ENCODE data around the gene POMT1. TPM values are rescaled to one million over a fixed set of nuclear protein-coding genes. Genes with fewer than 3 reads are reported as not detected.

Gene POMT1
- total RNA-seq, 2 experiments from 2014 or later = 30.2 to 35.9 TPM

DNA sequence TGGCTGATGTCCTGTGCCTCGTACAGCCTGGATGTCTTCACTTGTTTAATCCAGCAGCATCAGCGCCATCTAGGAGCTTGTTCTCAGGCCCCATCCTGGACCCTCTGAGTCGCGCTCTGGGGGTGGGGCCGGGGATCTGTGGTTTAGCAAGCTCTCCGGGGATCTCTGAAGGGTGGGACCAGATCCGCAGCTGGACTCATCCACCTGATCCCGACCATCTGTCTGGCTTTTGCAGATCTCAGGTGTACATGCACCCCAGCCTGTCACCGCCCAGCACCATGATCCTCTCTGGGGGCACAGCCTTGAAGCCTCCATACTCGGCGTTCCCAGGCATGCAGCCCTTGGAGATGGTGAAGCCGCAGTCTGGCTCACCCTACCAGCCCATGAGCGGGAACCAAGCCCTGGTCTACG lies 15.1 kb upstream of the POMT1 start:
- no peaks in the 10 kb centered on the region for H3K9me3 Mint-ChIP-seq
- no peak overlapping the region for H3K27ac Mint-ChIP-seq
- DNase-seq (no peak), ATAC-seq (no peak)
- no peak overlapping the region for H3K4me3 Mint-ChIP-seq
- ChIA-PET POLR2A (interaction anchor here (0.7 kb wide), 1 partner anchor 9 kb away, joined by 5 read pairs; no protein-coding TSS in a partner anchor), CTCF (interaction anchor here (1.1 kb wide), 1 partner anchor 9 kb away, joined by 3 read pairs; no protein-coding TSS in a partner anchor)
- no peaks in the 10 kb centered on the region for H3K27me3 Mint-ChIP-seq
- intact Hi-C loops (cut with micrococcal nuclease) = no loop called here
- TF ChIP-seq, protein P1, sequence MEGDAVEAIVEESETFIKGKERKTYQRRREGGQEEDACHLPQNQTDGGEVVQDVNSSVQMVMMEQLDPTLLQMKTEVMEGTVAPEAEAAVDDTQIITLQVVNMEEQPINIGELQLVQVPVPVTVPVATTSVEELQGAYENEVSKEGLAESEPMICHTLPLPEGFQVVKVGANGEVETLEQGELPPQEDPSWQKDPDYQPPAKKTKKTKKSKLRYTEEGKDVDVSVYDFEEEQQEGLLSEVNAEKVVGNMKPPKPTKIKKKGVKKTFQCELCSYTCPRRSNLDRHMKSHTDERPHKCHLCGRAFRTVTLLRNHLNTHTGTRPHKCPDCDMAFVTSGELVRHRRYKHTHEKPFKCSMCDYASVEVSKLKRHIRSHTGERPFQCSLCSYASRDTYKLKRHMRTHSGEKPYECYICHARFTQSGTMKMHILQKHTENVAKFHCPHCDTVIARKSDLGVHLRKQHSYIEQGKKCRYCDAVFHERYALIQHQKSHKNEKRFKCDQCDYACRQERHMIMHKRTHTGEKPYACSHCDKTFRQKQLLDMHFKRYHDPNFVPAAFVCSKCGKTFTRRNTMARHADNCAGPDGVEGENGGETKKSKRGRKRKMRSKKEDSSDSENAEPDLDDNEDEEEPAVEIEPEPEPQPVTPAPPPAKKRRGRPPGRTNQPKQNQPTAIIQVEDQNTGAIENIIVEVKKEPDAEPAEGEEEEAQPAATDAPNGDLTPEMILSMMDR (IDR thresholded peaks at IDR 0.05) = no peak
- H3K36me3 Mint-ChIP-seq (ENCODE audit: low read depth) = peaks cover 59% of the 10 kb centered on the region
- peaks cover 2% of the 10 kb centered on the region for H3K4me1 Mint-ChIP-seq (ENCODE audit: low read depth)

DNA sequence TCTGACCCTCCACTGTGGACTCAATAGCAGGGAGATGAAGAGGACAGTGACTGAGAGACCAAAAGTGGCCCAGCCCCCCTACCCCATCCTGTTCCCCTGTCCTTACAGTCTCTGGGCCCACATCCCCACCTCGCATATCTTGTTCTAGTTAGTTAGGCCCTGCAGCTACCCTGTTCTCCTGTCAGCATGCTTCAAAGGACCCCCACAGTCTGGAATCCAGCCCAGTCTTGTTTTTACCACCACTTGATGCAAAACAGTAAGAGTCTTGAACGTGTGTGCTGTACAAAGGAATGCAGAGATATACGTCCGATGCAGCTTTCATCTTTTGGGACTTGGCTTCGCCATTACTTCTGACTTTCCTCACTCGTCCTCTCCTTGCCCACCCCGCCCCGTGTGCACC lies 12.2 kb upstream of the POMT1 start:
- H3K4me3 Mint-ChIP-seq = no peak overlapping the region
- ATAC-seq = no peak
- CTCF ChIA-PET = no interaction called here
- peak overlapping the region; percentile 5 for H3K27ac Mint-ChIP-seq
- H3K9me3 Mint-ChIP-seq = no peaks in the 10 kb centered on the region
- DNase-seq = no peak
- peaks cover 2% of the 10 kb centered on the region for H3K4me1 Mint-ChIP-seq (ENCODE audit: low read depth)
- POLR2A ChIA-PET = interaction anchor here (0.9 kb wide), 1 partner anchor 32 kb away, joined by 3 read pairs; no protein-coding TSS in a partner anchor
- intact Hi-C loops (cut with micrococcal nuclease) = no loop called here
- peaks cover 70% of the 10 kb centered on the region for H3K36me3 Mint-ChIP-seq (ENCODE audit: low read depth)
- TF ChIP-seq, protein P1 (IDR thresholded peaks at IDR 0.05) = no peak
- H3K27me3 Mint-ChIP-seq = no peaks in the 10 kb centered on the region

DNA sequence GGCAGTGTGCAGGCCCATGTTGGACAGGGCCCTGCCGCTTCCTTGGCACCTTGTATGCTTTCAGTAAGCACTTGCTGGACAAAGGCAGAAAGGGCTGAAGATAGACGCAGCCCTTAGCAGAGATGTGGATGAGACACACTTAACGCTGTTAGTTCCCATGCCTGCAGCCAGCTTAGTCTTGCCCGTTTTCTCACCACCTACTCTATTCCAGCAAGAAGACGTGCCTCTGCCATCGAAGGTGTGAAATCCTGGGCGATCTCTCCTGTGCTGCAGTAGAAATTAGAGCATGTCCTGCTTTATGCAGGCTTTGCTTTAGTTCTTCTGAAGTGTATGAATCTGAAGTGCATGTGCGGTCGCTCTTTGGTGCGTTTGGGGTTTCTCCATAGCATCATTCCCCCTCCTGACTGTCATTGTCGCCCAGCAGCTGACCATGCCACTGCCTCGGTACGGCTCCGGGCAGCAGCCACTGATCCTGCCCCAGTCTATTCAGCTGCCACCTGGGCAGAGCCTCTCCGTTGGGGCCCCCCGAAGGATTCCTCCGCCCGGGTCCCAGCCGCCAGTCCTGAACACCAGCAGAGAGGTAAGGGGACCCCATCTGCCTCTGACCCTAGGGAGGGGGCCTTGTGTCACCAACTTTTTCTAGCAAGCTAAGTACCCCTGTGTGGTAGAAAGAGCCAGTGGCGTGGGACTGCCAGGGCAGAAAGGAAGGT lies 11.6 kb upstream of the POMT1 start:
- peaks cover 69% of the 10 kb centered on the region for H3K36me3 Mint-ChIP-seq (ENCODE audit: low read depth)
- TF ChIP-seq, protein P1 (IDR thresholded peaks at IDR 0.05) = no peak
- POLR2A ChIA-PET = interaction anchor here (0.9 kb wide), 1 partner anchor 32 kb away, joined by 3 read pairs; no protein-coding TSS in a partner anchor
- no peak for DNase-seq
- CTCF ChIA-PET = no interaction called here
- no peak overlapping the region for H3K4me3 Mint-ChIP-seq
- peaks cover 2% of the 10 kb centered on the region for H3K4me1 Mint-ChIP-seq (ENCODE audit: low read depth)
- no peak overlapping the region for H3K27ac Mint-ChIP-seq
- no peaks in the 10 kb centered on the region for H3K9me3 Mint-ChIP-seq
- intact Hi-C loops (cut with micrococcal nuclease) = no loop called here
- no peak for ATAC-seq
- no peaks in the 10 kb centered on the region for H3K27me3 Mint-ChIP-seq

DNA sequence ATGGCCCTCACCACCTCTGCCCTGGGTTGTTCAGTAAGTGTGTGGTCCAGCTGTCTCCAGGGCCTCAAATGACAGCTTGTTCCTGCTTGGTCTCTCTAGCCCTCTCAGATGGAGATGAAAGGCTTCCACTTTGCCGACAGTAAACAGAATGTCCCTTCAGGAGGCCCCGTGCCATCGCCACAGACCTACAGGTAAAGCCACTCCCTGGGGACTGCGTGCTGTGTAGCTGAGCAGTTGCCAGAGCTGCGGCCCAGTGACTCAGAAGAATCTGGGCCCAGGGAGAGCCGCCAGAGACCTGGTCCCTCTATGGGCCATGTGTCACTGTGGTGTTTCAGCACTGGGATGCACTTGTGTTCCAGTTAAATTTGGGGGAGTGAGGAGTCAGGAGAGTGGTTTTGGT lies 10.6 kb upstream of the POMT1 start:
- no peak for DNase-seq
- no peak for ATAC-seq
- Mint-ChIP-seq H3K9me3 (no peaks in the 10 kb centered on the region), H3K27ac (peak overlapping the region; percentile 35), H3K27me3 (no peaks in the 10 kb centered on the region), H3K4me3 (no peak overlapping the region), H3K36me3 (ENCODE audit: low read depth) (peaks cover 64% of the 10 kb centered on the region), H3K4me1 (ENCODE audit: low read depth) (peaks cover 2% of the 10 kb centered on the region)
- TF ChIP-seq, protein P1 (IDR thresholded peaks at IDR 0.05) = no peak
- POLR2A ChIA-PET = interaction anchor here (0.7 kb wide), 1 partner anchor 43 kb away, joined by 3 read pairs; no protein-coding TSS in a partner anchor
- CTCF ChIA-PET = no interaction called here
- intact Hi-C loops (cut with micrococcal nuclease) = no loop called here

DNA sequence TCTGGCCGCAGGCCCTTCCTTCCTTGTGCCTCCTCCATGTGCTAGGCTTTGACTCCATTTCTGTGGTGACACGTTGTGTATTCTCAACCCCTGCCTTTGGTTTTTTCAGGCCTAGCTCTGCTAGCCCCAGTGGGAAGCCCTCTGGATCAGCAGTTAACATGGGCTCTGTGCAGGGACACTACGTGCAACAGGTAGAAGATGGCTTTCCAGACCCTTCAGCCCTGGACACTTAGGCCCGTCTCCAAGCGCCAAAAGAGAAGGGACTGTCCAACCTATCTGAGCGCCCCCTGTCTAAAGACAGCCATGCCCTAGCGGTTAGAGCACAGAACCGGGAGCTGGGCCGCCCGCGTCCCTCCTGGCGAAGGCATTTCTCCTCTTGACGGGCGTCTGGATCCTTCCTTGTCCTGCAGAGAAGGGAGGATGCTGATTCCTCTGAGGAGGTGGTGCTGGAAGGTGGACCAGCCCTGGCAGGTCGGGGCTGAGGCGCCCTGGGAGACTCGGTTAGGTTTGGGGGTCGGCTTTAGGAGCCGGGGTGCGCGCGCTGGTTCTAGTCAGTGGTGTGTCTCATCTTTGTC lies 8.3 kb upstream of the POMT1 start:
- ATAC-seq (no peak), DNase-seq (no peak)
- peaks cover 20% of the 10 kb centered on the region for H3K4me1 Mint-ChIP-seq (ENCODE audit: low read depth)
- intact Hi-C loops (cut with micrococcal nuclease) = no loop called here
- H3K36me3 Mint-ChIP-seq (ENCODE audit: low read depth) = peaks cover 61% of the 10 kb centered on the region
- ChIA-PET CTCF (no interaction called here), POLR2A (no interaction called here)
- no peaks in the 10 kb centered on the region for H3K9me3 Mint-ChIP-seq
- H3K4me3 Mint-ChIP-seq = no peak overlapping the region
- no peak overlapping the region for H3K27ac Mint-ChIP-seq
- TF ChIP-seq, protein P1 (IDR thresholded peaks at IDR 0.05) = no peak
- H3K27me3 Mint-ChIP-seq = no peaks in the 10 kb centered on the region

Data from activated CD8-positive, alpha-beta T cell treated with anti-CD3 and anti-CD28 coated beads for 36 hours (primary cell).